ENCODE measurements around the gene NRXN3. TPM values are rescaled to one million over a fixed set of nuclear protein-coding genes. Genes with fewer than 3 reads are reported as not detected.

The NRXN3 gene
- total and polyA plus RNA-seq, 2 experiments from 2014 or later = 5.7 to 7.1 TPM

- DNase-seq (ENCODE audit: low spot score) = no peak
- H3K4me1 ChIP-seq (ENCODE audit: insufficient read depth) = no peaks in the 10 kb centered on the region
- H3K4me2 ChIP-seq = no peak overlapping the region
- no peaks in the 10 kb centered on the region for H4K20me1 ChIP-seq (ENCODE audit: insufficient read depth, poor library complexity, severe bottlenecking)
- H3K9me2 ChIP-seq (replicated peaks; ENCODE audit: insufficient read depth) = no peaks in the 10 kb centered on the region
- no peaks in the 10 kb centered on the region for H3K27me3 ChIP-seq
- H3K4me3 ChIP-seq = no peak overlapping the region
- no peak overlapping the region for H2AFZ ChIP-seq
- no peaks in the 10 kb centered on the region for H3K79me2 ChIP-seq
- WGBS (ENCODE audit: low lambda C conversion rate, missing lambda C conversion rate) = 73% methylated on average over 2 of the region's 2 CpGs
- no peak overlapping the region for H3K27ac ChIP-seq
- H3K36me3 ChIP-seq (replicated peaks; ENCODE audit: insufficient read depth, low read depth) = no peaks in the 10 kb centered on the region
- no peaks in the 10 kb centered on the region for H3K9me3 ChIP-seq (ENCODE audit: low read depth)
- TF ChIP-seq CTCF (IDR thresholded peaks at IDR 0.05; ENCODE audit: poor library complexity) (no peak), EZH2phosphoT487 (IDR thresholded peaks at IDR 0.05; ENCODE audit: low read depth, severe bottlenecking, unreplicated experiment) (no peak), EZH2 (IDR thresholded peaks at IDR 0.05; ENCODE audit: borderline replicate concordance) (no peak)
Observed at GRCh38 chr14:78141590-78141989, 28.6 kb upstream of the NRXN3 start.

- no peak overlapping the region for H2AFZ ChIP-seq
- no peak for DNase-seq (ENCODE audit: low spot score)
- no peaks in the 10 kb centered on the region for H3K9me2 ChIP-seq (replicated peaks; ENCODE audit: insufficient read depth)
- no peak overlapping the region for H3K4me2 ChIP-seq
- no peaks in the 10 kb centered on the region for H3K36me3 ChIP-seq (replicated peaks; ENCODE audit: insufficient read depth, low read depth)
- no peaks in the 10 kb centered on the region for H3K79me2 ChIP-seq
- H4K20me1 ChIP-seq (ENCODE audit: insufficient read depth, poor library complexity, severe bottlenecking) = no peaks in the 10 kb centered on the region
- no peaks in the 10 kb centered on the region for H3K9me3 ChIP-seq (ENCODE audit: low read depth)
- no peak overlapping the region for H3K27ac ChIP-seq
- H3K27me3 ChIP-seq = no peaks in the 10 kb centered on the region
- no peaks in the 10 kb centered on the region for H3K4me1 ChIP-seq (ENCODE audit: insufficient read depth)
- WGBS (ENCODE audit: low lambda C conversion rate, missing lambda C conversion rate) = 86% methylated on average over 5 of the region's 5 CpGs
- TF ChIP-seq EZH2phosphoT487 (IDR thresholded peaks at IDR 0.05; ENCODE audit: low read depth, severe bottlenecking, unreplicated experiment) (no peak), EZH2 (IDR thresholded peaks at IDR 0.05; ENCODE audit: borderline replicate concordance) (no peak), CTCF (IDR thresholded peaks at IDR 0.05; ENCODE audit: poor library complexity) (no peak)
- no peak overlapping the region for H3K4me3 ChIP-seq
Observed at GRCh38 chr14:78142998-78143397, 27.2 kb upstream of the NRXN3 start.

- Histone ChIP-seq H3K4me2 (no peak overlapping the region), H2AFZ (no peak overlapping the region), H3K27me3 (no peaks in the 10 kb centered on the region), H3K36me3 (replicated peaks; ENCODE audit: insufficient read depth, low read depth) (no peaks in the 10 kb centered on the region), H3K79me2 (no peaks in the 10 kb centered on the region), H3K4me1 (ENCODE audit: insufficient read depth) (no peaks in the 10 kb centered on the region), H3K4me3 (no peak overlapping the region), H3K9me2 (replicated peaks; ENCODE audit: insufficient read depth) (no peaks in the 10 kb centered on the region), H3K27ac (no peak overlapping the region), H3K9me3 (ENCODE audit: low read depth) (no peaks in the 10 kb centered on the region), H4K20me1 (ENCODE audit: insufficient read depth, poor library complexity, severe bottlenecking) (no peaks in the 10 kb centered on the region)
- no peak for DNase-seq (ENCODE audit: low spot score)
- WGBS (ENCODE audit: low lambda C conversion rate, missing lambda C conversion rate) = 73% methylated on average over 7 of the region's 7 CpGs
- no peak for TF ChIP-seq CTCF (IDR thresholded peaks at IDR 0.05; ENCODE audit: poor library complexity)
- TF ChIP-seq EZH2 (IDR thresholded peaks at IDR 0.05; ENCODE audit: borderline replicate concordance) = no peak
- TF ChIP-seq EZH2phosphoT487 (IDR thresholded peaks at IDR 0.05; ENCODE audit: low read depth, severe bottlenecking, unreplicated experiment) = no peak
Observed at GRCh38 chr14:78143489-78144145, 26.6 kb upstream of the NRXN3 start.
